GM21526 (cell line): ENCODE results near the gene ANAPC2.

Experiments used
- ATAC-seq: cut with Tn5 transposase; IDR thresholded peaks from one replicate; pipeline ENCODE4 v1.9.1; 2021; ENCODE audit warnings: moderate library complexity; ENCODE audit not compliant: unreplicated experiment, low FRiP score

The ANAPC2 gene

GRCh38 chr9:137227054-137227852 is 38.9 kb upstream of the ANAPC2 start, which contains the start of gene RNF224:
Gene RNF224, plus strand, starts transcription at chr9:137227502. Its CDS starts 834 bp downstream, at chr9:137228336.
- ATAC-seq: no peak

- no peak for ATAC-seq
These were observed 38.1 kb upstream of the ANAPC2 start for GRCh38 chr9:137226338-137227053.

GRCh38 chr9:137225699-137226331 is 37.5 kb upstream of the ANAPC2 start:
- no peak for ATAC-seq

- no peak for ATAC-seq
These were observed 36.7 kb upstream of the ANAPC2 start, which contains the start of gene CYSRT1 for GRCh38 chr9:137224830-137225694. Gene CYSRT1, plus strand, starts transcription at chr9:137225174. Its CDS starts 448 bp downstream, at chr9:137225622.

GRCh38 chr9:137223078-137223970 is 35.0 kb upstream of the ANAPC2 start:
- peak; percentile 55 for ATAC-seq

- no peak for ATAC-seq
These were observed 34.1 kb upstream of the ANAPC2 start, which contains the start of gene RNF208 for GRCh38 chr9:137222190-137223077. Gene RNF208, minus strand, starts transcription at chr9:137222240. Its CDS starts 1,028 bp downstream, at chr9:137221212.

- ATAC-seq: no peak
These were observed 33.2 kb upstream of the ANAPC2 start for GRCh38 chr9:137221506-137222111.

- no peak for ATAC-seq
These were observed 32.7 kb upstream of the ANAPC2 start for GRCh38 chr9:137221095-137221505.

GRCh38 chr9:137220317-137221094 is 32.1 kb upstream of the ANAPC2 start:
- ATAC-seq: no peak

- no peak for ATAC-seq
These were observed 31.5 kb upstream of the ANAPC2 start for GRCh38 chr9:137219757-137220316.

GRCh38 chr9:137218754-137219271 is 30.5 kb upstream of the ANAPC2 start:
- ATAC-seq: no peak

GRCh38 chr9:137218212-137218753 is 29.9 kb upstream of the ANAPC2 start:
- ATAC-seq: no peak

GRCh38 chr9:137217276-137218211 is 29.2 kb upstream of the ANAPC2 start:
- ATAC-seq: no peak

- ATAC-seq: no peak
These were observed 28.0 kb upstream of the ANAPC2 start for GRCh38 chr9:137216188-137216965.
